HG03135 (cell line): ENCODE measurements around the gene PDHB.

ENCODE experiments used
- ATAC-seq: cut with Tn5 transposase; IDR thresholded peaks from one replicate; pipeline ENCODE4 v1.9.1; 2021; ENCODE audit warnings: mild to moderate bottlenecking, moderate library complexity; ENCODE audit not compliant: unreplicated experiment

Gene PDHB

DNA sequence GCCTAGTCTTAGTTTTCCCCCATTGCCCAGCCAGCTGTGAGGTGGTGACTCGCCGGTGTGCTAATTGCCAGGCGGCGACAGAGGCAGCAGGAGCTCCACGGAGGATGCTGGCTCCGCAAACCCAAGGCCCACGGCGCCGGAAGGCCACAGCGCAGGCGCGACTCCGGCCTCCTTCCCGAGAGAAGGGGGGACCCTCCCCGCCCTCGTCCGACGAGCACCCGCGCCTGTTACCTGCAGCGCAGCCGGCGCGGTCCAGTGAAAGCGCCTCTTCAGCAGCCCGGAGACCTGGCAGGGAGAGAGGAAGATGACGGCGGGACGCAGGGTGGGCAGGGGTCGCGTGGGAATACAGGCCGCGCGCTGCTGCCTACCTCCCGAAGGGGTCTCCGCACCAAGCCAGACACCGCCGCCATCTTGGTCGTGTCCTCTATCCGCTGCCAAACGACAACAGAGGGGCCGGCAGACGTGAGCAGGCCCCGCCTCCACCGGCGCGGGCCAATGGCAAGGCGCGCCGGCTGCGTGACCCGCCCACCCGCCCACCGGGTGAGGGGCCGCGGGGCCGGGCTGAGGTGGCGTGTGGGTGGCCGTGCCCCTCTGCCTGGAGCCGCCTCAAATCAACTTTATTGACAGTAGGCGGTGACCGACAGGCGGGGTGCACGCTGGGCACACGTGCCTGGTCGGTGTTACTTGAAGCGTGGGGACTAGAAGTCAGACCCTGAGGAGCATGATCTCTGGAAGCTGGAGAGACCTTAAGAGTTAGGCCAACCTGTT is at the start of gene PDHB:
TSS of gene PDHB (minus strand) at position 433 of the 768 bp plus-strand sequence. CDS start at position 410, 23 bp downstream.
- peak; percentile 97 for ATAC-seq

DNA sequence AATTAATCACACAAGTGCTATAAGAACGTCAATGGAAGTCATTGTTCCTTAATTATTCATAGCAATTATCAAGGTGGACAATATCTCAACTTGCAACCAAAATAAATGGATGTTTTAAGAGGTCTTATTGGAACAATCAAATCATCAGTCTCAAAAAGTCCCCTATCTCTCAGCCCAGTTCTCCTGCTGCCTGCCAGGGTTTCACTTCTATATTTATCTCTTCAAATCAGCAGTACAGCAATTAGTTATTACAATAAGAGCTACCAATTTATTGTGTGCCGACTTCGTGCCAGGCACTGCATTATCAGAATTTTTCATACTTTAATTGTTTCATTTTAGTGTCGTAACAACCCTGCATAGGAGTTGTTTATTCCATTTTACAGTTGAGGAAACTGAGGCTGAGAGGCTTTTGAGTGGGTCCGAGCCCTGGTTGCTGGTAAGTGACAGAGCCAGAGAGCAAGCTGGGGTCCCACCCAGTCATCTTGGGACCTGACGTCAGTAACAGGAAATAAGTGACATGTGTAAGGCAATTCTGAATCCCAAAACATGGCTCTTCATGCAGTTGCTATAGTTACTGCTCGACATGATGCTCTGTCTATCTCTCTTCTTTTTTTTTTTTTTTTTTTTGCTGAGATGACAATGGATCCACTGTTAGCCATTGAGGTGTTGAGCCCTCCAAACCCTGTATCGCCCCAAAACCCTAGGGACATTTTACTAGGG is 49.4 kb upstream of the PDHB start:
- ATAC-seq: no peak

DNA sequence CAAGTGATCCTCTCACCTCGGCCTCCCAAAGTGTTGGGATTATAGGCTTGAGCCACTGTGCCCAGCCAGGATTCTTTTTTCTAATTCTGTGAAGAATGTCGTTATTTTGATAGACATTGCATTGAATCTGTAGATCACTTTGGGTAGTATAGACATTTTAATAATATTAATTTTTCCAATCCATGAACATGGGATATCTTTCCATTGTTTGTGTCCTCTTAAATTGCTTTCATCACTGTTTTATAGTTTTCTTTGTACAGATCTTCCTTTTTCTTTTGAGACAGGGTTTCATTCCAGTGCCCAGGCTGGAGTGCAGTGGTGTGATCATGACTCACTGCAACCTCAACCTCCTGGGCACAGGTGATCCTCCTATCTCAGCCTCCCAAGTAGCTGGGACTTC is 46.7 kb upstream of the PDHB start:
- no peak for ATAC-seq

DNA sequence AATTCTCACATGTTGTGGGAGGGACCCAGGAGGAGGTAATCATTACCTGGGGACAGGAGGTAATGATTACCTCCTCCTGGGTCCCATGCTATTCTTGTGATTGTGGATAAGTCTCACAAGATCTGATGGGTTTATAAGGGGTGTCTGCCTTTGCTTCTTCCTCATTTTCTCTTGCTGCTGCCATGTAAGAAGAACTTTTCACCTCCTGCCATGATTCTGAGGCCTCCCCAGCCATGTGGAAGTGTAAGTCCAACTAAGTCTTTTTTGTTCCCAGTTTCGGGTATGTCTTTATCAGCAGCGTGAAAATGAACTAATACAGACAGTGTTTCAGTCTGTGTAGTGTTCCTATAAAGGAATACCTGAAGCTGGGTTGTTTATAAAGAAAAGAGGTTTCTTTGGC is 45.1 kb upstream of the PDHB start:
- no peak for ATAC-seq

DNA sequence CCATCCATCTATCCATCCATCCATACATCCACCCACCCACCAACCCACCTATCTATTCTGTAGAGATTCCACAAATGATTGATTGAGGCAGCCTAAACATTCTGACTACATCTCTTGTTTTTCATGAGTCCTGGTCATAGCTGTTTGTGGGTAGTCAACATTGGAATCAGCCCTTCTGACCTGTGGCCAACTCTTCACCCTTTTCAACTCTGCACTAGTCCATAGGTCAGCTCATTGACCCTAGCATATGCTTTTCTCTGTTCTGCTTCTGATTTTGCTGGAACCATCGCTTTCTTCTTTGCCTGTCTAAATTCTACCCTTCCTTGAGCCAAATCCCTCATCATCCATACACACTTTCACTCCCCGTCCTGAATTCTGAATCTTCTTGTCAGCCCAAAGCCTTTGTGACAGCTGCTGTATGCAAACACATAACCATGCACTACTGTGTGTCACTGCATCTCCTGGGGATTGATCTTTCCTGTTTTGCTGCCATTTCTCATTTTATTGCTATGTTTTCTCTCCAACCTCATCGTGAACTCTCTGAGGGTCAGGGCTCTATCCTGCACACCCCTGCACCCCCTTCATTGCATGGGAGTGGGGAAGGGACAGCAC is 41.4 kb upstream of the PDHB start:
- no peak for ATAC-seq

DNA sequence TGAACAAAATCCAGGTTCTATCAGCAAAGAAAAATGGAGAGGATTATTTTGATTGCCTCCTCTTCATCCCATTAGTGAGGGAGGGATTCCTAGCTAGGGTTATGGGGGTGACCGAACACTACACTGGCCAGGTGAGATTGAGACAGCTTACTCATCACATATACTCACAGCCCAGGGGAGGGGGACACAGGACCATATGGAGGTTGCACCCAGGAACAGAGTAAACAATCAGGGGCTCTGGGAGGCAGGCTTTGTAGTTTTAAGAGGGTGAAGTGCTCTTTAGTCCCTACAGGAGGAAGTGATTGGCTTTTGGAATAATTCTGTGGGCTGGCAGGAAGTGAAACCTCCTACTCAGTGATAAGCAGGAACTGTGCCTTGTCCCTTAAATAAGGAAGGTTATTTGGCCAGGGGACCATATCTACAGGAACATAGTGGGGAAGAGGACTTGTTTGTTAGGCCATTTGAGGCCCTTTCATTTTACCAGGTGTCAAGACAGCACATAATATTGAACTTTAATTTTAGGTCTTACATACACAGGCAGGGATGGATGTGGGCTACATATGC is 40.8 kb upstream of the PDHB start:
- ATAC-seq: no peak

DNA sequence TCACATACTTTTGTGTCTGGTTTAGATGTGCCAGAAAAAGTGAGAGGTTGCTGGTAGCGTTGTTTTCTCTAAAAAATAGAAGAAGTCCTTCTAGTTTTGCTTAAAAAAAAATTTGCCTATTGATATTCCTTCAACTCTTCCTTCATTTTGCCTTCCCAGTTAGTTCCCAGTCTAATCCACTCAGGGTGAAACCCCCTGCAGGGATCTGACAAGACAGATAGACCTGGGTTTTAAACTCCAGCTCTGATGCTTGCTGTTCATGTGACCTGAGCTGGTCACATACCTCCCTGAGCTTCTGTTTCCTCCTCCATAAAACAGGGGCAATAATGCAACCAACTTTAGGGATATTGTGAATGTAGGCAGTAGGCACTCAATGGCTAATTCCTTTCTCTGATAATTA is 39.6 kb upstream of the PDHB start:
- ATAC-seq: no peak

DNA sequence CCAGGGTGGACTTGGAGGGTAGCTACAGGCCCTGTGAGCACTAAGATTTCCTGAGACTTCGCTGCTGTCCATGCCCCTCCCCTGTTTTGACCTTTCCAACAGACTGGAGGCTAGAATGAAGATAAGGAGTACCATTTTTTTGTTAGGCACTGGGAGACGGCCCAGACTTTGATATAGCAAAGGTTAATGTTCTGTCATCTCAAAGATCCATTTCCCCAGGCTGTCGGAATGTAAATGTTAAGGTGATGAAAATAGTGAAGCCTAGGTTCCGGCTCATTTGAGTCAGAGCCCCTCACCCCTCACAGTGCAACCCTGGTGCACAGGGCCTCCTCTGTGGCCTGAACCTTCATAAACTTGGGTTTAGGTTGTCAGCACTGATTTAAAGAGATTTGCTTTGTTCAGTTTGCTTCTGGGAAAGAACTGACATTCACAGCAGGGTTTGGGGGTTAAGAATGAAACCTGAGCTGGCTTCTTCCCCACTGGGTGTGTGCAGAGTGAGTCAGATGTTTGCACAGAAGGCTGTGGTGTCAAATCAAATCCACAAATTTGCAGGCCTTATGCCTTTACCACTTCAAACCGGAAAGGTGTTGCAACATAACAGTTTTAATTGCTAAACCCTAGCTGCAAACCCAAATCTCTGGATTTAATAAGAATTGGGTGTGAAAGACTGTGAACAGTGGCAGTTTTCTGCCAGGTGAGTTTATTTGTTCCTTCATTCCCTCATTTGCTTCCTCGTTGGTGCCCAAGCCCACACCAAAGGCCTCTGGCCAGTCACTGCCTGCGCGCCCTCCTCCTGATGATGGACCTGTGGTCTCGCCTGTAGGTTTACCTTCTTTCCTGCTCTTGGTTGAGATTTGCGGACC is 37.6 kb upstream of the PDHB start:
- ATAC-seq: no peak

DNA sequence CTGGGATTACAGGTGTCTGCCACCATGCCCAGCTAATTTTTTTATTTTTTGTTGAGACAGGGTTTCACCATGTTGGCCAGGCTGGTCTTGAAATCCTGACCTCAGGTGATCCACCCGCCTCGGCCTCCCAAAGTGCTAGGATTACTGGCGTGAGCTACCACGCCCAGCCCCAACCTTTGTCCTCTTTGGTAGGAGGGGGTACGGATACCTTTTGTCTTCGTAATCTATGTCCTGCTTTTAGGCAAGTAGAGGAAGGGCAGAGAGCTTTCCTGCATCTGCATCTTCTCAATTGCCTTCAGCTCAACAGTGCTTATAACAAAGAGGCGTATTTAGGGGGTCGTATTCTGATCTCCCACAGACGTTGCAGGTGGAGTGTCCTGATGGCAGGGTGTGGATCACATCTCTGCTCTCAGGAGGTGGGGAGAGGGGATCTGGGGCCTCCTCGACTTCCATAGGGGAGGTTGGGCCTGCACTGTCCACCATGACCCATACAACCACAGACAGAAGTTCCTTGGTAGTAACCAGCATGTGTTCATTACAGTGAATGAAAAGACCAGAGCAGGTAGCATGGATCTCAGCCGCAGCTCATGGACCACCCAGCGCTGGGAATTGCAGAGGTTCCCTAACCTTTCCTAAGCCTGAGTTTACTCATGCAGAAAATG is 36.9 kb upstream of the PDHB start:
- ATAC-seq: no peak

DNA sequence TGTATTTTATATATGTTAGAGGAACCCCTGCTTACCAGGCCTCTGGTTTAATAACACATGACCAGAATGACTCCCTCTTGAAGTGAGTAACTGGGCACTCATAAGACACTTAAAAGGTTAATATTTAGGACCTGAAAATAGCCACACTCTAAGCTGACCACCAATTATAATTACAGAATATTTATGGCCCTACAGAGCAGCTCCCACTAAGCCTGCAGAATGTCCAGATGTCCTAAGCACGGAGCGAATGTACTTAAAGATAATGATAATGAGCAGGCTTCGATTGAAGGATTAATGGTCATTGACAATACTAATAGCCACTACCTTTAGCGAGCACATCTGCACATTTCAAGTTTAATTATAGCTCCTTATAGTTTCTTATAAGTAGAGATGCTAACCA is 35.5 kb upstream of the PDHB start:
- no peak for ATAC-seq

DNA sequence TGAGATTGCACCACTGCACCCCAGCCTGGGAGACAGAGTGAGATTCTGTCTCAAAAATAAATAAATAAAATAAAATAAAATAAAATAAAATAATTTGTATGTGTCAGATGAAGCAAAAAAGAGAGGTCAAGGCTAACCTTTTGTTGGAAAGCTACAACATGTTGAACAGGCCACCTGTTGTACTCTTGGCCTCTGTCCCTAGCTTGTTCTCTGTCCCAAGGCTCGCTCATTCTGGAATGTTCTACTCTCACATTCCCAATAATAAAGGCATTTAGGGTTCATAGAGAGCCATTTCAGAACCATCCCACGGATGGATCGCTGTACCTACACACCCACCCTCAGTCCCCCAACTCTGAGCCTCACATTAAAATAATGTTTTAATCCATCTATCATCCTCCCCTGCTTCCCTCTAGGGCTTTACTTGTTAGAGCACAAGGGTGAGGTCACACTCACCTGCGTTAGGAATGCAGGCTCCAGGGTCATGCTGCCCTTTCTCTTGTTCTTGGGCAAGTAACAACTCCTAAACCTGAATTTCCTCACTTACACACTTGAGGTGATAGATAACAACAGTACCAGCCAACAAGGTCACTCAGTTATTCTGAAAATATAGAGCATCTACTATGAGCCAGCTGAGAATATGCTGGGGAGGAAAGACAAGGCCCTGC is 33.4 kb upstream of the PDHB start:
- ATAC-seq: no peak

DNA sequence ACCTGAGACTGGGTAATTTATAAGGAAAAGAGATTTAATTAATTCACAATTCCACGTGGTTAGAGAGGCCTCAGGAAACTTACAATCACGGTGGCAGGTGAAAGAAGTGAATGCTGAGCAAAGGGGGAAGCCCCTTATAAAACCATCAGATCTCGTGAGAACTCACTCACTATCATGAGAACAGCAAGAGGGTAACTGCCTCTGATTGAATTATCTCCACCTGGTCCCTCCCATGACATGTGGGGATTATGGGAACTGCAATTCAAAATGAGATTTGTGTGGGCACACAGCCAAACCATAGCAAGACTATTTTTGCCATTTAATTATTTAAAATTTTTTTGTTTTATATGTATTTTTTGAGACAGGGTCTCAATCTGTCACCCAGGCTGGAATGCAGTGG is 31.2 kb upstream of the PDHB start:
- no peak for ATAC-seq

DNA sequence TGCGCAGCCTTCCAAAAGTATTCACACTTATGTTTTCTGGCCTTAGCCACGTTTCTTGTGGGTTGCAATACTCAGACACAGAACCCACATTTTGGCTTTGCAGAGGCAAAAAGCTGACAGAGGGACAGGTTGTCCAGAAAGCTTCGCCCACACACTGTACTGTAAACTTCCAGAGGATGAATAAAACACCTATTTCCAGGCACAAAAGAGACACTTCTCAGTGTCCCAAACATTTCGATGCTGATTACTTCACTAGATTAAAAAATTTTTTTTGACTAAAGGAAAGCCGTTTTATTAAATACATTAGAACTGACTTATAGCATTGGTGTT is 30.3 kb upstream of the PDHB start:
- ATAC-seq: no peak

DNA sequence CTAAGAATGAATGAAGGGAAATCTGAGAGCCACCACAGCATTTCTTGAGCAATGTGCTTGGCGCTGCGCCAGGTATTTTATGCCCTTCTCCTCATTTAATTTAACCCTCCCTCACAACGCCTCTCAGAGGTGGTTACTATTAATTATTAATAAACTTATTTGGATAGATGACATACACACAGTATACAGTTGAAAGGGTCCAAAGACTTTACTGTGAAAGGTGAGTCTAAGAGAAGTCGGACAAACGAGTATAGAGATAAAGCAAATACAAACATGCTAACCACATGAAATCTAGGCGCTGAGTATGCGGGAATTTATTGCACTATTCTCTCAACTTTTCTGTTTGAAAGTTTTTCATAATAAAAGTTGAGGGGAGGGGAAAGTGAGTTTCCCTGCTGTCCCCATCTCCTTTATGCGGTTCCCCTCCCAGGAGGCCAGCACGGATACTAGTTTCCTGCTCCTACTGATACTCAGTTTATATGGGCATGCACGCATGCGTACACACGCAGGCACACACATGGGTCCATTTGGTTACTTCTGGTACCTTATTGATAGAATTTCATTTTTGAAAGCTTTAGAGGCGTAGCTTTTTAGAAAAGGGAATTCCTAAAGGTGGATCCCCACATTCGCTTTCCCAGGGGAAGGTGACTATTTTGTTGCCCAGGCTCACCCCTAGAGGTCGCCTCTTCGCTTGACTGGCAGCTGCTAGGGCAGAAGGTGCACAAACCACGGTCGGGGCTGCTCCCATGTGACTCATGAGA is 29.7 kb upstream of the PDHB start:
- ATAC-seq: peak; percentile 82

DNA sequence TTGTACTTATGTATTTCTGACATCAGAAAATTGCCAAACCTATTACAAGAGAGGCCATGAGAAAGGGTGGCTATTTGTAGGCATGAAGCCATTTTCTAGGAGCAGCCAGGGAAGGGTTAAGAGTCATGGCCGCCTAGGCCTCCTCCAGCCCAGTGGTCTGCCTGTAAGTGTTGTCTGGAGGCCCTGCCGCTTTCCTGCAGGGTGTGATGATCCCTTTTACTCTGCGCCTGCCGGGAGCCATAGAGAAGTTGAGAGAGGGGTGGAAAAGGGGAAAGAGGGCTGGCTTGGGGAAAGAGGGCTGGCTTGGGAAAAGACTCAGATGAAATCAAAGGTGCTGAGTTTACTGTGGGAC is 29.2 kb upstream of the PDHB start:
- ATAC-seq: no peak

DNA sequence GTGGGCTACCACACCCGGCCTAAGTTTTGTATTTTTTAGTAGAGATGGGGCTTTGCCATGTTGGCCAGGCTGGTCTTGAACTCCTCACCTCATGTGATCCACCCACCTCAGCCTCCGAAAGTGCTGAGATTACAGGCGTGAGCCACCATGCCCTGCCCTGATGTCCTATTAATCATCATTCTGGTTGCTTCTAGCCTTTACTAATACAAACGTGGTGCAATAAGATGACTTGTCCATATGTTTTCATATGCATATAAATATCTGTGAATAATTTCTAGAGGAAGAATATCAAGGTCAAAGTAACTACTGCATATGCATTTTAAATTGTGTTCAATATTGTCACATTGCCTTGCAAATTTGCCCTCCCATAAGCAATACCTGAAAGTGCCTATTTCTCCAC is 25.5 kb upstream of the PDHB start:
- no peak for ATAC-seq

DNA sequence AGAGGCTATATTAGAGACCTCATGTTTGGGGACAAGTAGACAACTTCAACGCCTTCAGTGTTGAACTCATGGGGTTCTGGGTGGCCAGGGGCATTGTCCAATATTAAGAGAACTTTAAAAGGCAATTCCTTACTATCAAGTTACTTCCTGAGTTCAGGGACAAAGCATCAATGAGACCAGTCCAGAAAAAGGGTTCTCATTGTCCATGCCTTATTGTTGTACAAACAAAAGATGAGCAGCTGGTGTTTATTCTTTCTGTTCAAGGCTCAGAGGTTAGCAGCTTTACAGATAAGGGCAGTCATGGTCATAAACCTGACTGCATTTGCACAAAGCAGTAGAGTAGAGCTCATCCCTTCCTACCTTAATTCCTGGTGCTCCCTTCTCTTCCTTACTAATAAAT is 18.5 kb upstream of the PDHB start:
- ATAC-seq: no peak

DNA sequence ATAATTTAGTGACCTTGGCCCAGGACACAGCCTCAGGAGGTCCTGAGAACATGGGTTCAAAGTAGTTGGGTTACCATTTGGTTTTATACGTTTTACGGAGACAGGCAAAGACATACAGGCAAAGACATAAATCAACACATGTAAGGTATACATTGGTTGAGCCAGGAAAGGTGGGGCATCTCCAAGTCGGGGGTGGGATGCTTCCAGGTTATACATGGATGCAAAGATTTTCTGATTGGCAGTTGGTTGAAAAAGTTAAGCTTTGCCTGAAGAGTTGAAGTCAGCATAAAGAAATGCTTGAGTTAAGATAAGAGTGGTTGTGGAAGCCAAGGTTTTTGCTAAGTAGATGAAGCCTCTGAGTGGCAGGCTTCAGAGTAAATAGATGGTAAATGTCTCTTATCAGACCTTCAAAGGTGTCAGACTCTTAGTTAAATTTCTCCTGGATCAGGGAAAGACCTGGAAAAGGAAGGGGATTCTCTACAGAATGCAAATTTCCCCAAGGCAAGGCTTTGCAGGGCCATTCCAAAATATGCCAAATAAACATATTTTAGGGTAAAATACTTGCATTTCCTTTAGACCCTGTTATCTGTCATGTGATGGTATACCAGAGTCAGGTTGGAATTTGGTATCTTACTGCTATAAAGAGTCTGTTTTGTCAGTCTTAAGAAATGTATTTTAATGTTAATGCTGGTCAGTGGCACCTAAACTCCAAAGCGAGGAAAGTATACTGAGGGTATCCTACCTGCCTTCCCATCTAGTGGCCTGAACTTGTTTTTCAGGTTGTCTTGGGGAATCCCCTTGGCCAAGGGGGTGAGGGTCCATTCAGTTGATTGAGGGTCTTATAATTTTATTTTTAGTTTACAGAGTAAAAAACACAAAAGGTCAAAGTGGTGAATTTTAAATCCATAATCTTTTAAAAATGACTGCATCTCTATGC is 8.2 kb upstream of the PDHB start:
- ATAC-seq: no peak
